MV-4-11 (cell line): ENCODE measurements around the gene MKLN1.
"Not testable (repeated sequence)": the region's sequence is repeated elsewhere in the genome, so short reads cannot be mapped to it uniquely, and the experiment has no call there.

ENCODE experiments used
- DNase-seq: peaks from one replicate; lab custom pipeline; 2025; lab: John Stamatoyannopoulos, UW

Gene MKLN1

GRCh38 chr7:131462715-131463114 is 135.0 kb downstream of the MKLN1 start:
- not testable (repeated sequence) for DNase-seq

GRCh38 chr7:131466735-131467365 is 139.2 kb downstream of the MKLN1 start:
- no peak for DNase-seq

GRCh38 chr7:131467788-131468187 is 140.1 kb downstream of the MKLN1 start:
- no peak for DNase-seq

- no peak for DNase-seq
Measured at GRCh38 chr7:131471250-131472004, 143.8 kb downstream of the MKLN1 start.

GRCh38 chr7:131476740-131477139 is 149.1 kb downstream of the MKLN1 start:
- no peak for DNase-seq

- DNase-seq, result no peak
Measured at GRCh38 chr7:131480384-131481315, 153.0 kb downstream of the MKLN1 start.

- DNase-seq, result peak; percentile 60
Measured at GRCh38 chr7:131482800-131483199, 155.1 kb downstream of the MKLN1 start.

- no peak for DNase-seq
Measured at GRCh38 chr7:131483586-131483985, 155.9 kb downstream of the MKLN1 start.

GRCh38 chr7:131486346-131486745 is 158.7 kb downstream of the MKLN1 start:
- no peak for DNase-seq

- DNase-seq, result no peak
Measured at GRCh38 chr7:131487217-131487616, 159.5 kb downstream of the MKLN1 start.

- DNase-seq, result no peak
Measured at GRCh38 chr7:131488361-131488760, 160.7 kb downstream of the MKLN1 start.

- DNase-seq, result no peak
Measured at GRCh38 chr7:131489196-131489595, 161.5 kb downstream of the MKLN1 start.

- no peak for DNase-seq
Measured at GRCh38 chr7:131489881-131490280, 162.2 kb downstream of the MKLN1 start.

GRCh38 chr7:131493081-131493480 is 165.4 kb downstream of the MKLN1 start:
- DNase-seq, result no peak

GRCh38 chr7:131493581-131493980 is 165.9 kb downstream of the MKLN1 start:
- no peak for DNase-seq

- no peak for DNase-seq
Measured at GRCh38 chr7:131494182-131494581, 166.5 kb downstream of the MKLN1 start.

- DNase-seq, result no peak
Measured at GRCh38 chr7:131495669-131496498, 168.2 kb downstream of the MKLN1 start.

GRCh38 chr7:131497454-131497853 is 169.8 kb downstream of the MKLN1 start:
- DNase-seq, result no peak

GRCh38 chr7:131498237-131498885 is 170.7 kb downstream of the MKLN1 start:
- DNase-seq, result no peak

GRCh38 chr7:131499801-131500200 is 172.1 kb downstream of the MKLN1 start:
- DNase-seq, result no peak

GRCh38 chr7:131500357-131500756 is 172.7 kb downstream of the MKLN1 start:
- no peak for DNase-seq
